Thyroid gland (tissue), 4 donors: ENCODE results near the gene STEEP1. TPM values are rescaled to one million over a fixed set of nuclear protein-coding genes. Genes with fewer than 3 reads are reported as not detected.

Experiments used
- DNase-seq, 2 donors: peaks; one replicate each; pipeline ENCODE4 v3.0.0-alpha.2; 2019
- H3K27ac ChIP-seq, 3 donors: fragments of 200-600 bp; sonication (generic); 1 replicate in 2 of 3; 2 replicates in 1 of 3; pipeline ENCODE4 v1.5.1; 2016 to 2019; ENCODE audit warnings: mild to moderate bottlenecking in 1 of 3, moderate library complexity in 1 of 3
- H3K27me3 ChIP-seq: fragments of 200-600 bp; sonication (generic); one replicate; pipeline ENCODE4 v1.5.1; 2019
- H3K36me3 ChIP-seq, 2 donors: fragments of 200-600 bp; sonication (generic); one replicate each; pipeline ENCODE4 v1.5.1; 2016 to 2019
- H3K4me1 ChIP-seq, 2 donors: fragments of 200-600 bp; sonication (generic); one replicate each; pipeline ENCODE4 v1.5.1; 2017 to 2019
- H3K4me3 ChIP-seq, 3 donors: fragments of 200-600 bp; sonication (generic); replicated peaks in 1 of 3; 1 replicate in 2 of 3; 2 replicates in 1 of 3; pipeline ENCODE4 v1.5.1; 2016; ENCODE audit warnings: mild to moderate bottlenecking in 1 of 3
- H3K9me3 ChIP-seq: fragments of 200-600 bp; sonication (generic); one replicate; pipeline ENCODE4 v1.5.1; 2017
- CTCF ChIP-seq, 6 experiments: fragments of 200-600 bp in 3 of 6; fragments of 450-650 bp in 3 of 6; sonication (generic) in 3 of 6; IDR thresholded peaks; one replicate each; pipeline ENCODE4 v1.5.1; 2016 to 2019; ENCODE audit warnings: antibody characterized with exemption in 6 of 6, mild to moderate bottlenecking in 2 of 6, inconsistent platforms in 1 of 6, moderate library complexity in 1 of 6
- POLR2A ChIP-seq, 2 donors: fragments of 450-650 bp; IDR thresholded peaks; one replicate each; pipeline ENCODE4 v1.6.1; 2017; ENCODE audit warnings: antibody characterized with exemption in 2 of 2, mild to moderate bottlenecking in 2 of 2, moderate library complexity in 1 of 2
- WGBS, 2 donors: methylation state at CpG; one replicate each; pipeline ENCODE4 v1.1.5; 2017; 5-methylcytosine and 5-hydroxymethylcytosine counted together
- intact Hi-C: fragments of 100-400 bp; cut with DNase I; formaldehyde crosslinking; loops from one replicate; pipeline ENCODE4 v1.15.1; 2023
- total RNA-seq, 4 donors: library from RNA; depleted of rRNA; stranded (reverse); fragments of >200 nt; gene quantifications; one replicate each; pipeline ENCODE4 v1.2.3, GENCODE V29; 2016

The STEEP1 gene
- total RNA-seq, 4 donors from 2014 or later, result 20.6 to 42.0 (median 33.7) TPM

GRCh38 chrX:119539872-119540271 is 25.3 kb downstream of the STEEP1 start:
- 49 to 67% methylated on average over 2 of the region's 2 CpGs for WGBS, 2 donors
- DNase-seq, result no peak
- Histone ChIP-seq H3K4me1 (no peaks in the 10 kb centered on the region), H3K9me3 (no peaks in the 10 kb centered on the region), H3K4me3 (no peak overlapping the region), H3K27ac (no peak overlapping the region), H3K36me3 (no peaks in the 10 kb centered on the region), H3K27me3 (no peaks in the 10 kb centered on the region)
- intact Hi-C loops, result no loop called here
- TF ChIP-seq POLR2A (IDR thresholded peaks at IDR 0.05), result no peak

- Histone ChIP-seq H3K4me3 (no peak overlapping the region), H3K36me3 (no peaks in the 10 kb centered on the region), H3K27ac (no peak overlapping the region), H3K4me1 (no peaks in the 10 kb centered on the region), H3K27me3 (no peaks in the 10 kb centered on the region), H3K9me3 (no peaks in the 10 kb centered on the region)
- 61 to 65% methylated on average over 3 of the region's 3 CpGs for WGBS, 2 donors
- TF ChIP-seq CTCF (IDR thresholded peaks at IDR 0.05) (no peak), POLR2A (IDR thresholded peaks at IDR 0.05) (no peak)
- intact Hi-C loops, result no loop called here
- no peak for DNase-seq
These were observed 27.7 kb downstream of the STEEP1 start for GRCh38 chrX:119537487-119537886.

- no peak for DNase-seq
- Histone ChIP-seq H3K9me3 (no peaks in the 10 kb centered on the region), H3K4me3 (no peak overlapping the region), H3K4me1 (no peaks in the 10 kb centered on the region), H3K36me3 (no peaks in the 10 kb centered on the region), H3K27me3 (no peaks in the 10 kb centered on the region), H3K27ac (no peak overlapping the region)
- TF ChIP-seq POLR2A (IDR thresholded peaks at IDR 0.05) (no peak), CTCF (IDR thresholded peaks at IDR 0.05) (no peak)
- intact Hi-C loops, result no loop called here
- WGBS, 2 donors, result 71 to 82% methylated on average over 9 of the region's 9 CpGs
These were observed 35.6 kb downstream of the STEEP1 start for GRCh38 chrX:119529345-119530276.

- Histone ChIP-seq H3K4me1 (no peaks in the 10 kb centered on the region), H3K36me3 (no peaks in the 10 kb centered on the region), H3K27ac (no peak overlapping the region), H3K9me3 (no peaks in the 10 kb centered on the region), H3K4me3 (no peak overlapping the region), H3K27me3 (no peaks in the 10 kb centered on the region)
- DNase-seq, result no peak
- TF ChIP-seq CTCF (IDR thresholded peaks at IDR 0.05) (no peak), POLR2A (IDR thresholded peaks at IDR 0.05) (no peak)
- intact Hi-C loops, result no loop called here
- WGBS, 2 donors, result 43 to 50% methylated on average over 1 of the region's 1 CpG
These were observed 41.5 kb downstream of the STEEP1 start for GRCh38 chrX:119523664-119524184.

- Histone ChIP-seq H3K4me1 (no peaks in the 10 kb centered on the region), H3K36me3 (no peaks in the 10 kb centered on the region), H3K27ac (no peak overlapping the region), H3K27me3 (no peaks in the 10 kb centered on the region), H3K9me3 (no peaks in the 10 kb centered on the region), H3K4me3 (no peak overlapping the region)
- 82 to 96% methylated on average over 6 of the region's 6 CpGs for WGBS, 2 donors
- TF ChIP-seq POLR2A (IDR thresholded peaks at IDR 0.05), result no peak
- no peak for TF ChIP-seq CTCF (IDR thresholded peaks at IDR 0.05)
- no peak for DNase-seq
- intact Hi-C loops, result no loop called here
These were observed 44.0 kb downstream of the STEEP1 start for GRCh38 chrX:119521246-119521645.
